Measurements from ENCODE around the gene MITF. TPM values are rescaled to one million over a fixed set of nuclear protein-coding genes. Genes with fewer than 3 reads are reported as not detected.

MITF gene
- polyA plus RNA-seq, 1 donor from 2014 or later: not detected

- H2AFZ ChIP-seq (ENCODE audit: low read depth, low read length): no peak overlapping the region
- no peaks in the 10 kb centered on the region for H3K9me2 ChIP-seq (ENCODE audit: insufficient read depth, low read length)
- H4K20me1 ChIP-seq (ENCODE audit: insufficient read depth): no peaks in the 10 kb centered on the region
- H3K9ac ChIP-seq (ENCODE audit: low read length): no peak overlapping the region
- H3K4me2 ChIP-seq (ENCODE audit: low read length): no peak overlapping the region
- H3F3A ChIP-seq (ENCODE audit: insufficient read depth, low read length, poor library complexity, severe bottlenecking): no peaks in the 10 kb centered on the region
- H3K9me3 ChIP-seq (ENCODE audit: low read length): no peaks in the 10 kb centered on the region
- no peaks in the 10 kb centered on the region for H3K36me3 ChIP-seq (ENCODE audit: insufficient read depth, low read length)
- H3K27me3 ChIP-seq (ENCODE audit: insufficient read depth, low read depth, low read length): no peaks in the 10 kb centered on the region
- TF ChIP-seq SMC3 (conservative IDR thresholded peaks at IDR 0.05; ENCODE audit: poor library complexity) (no peak), RAD21 (conservative IDR thresholded peaks at IDR 0.05) (no peak), EP300 (conservative IDR thresholded peaks at IDR 0.05; ENCODE audit: poor library complexity, severe bottlenecking) (no peak), CTCF (IDR thresholded peaks at IDR 0.05; ENCODE audit: poor library complexity, severe bottlenecking) (no peak), POLR2AphosphoS5 (IDR thresholded peaks at IDR 0.05) (no peak), REST (IDR thresholded peaks at IDR 0.05; ENCODE audit: borderline replicate concordance) (no peak), MXI1 (conservative IDR thresholded peaks at IDR 0.05; ENCODE audit: poor library complexity, severe bottlenecking) (no peak), TAF1 (IDR thresholded peaks at IDR 0.05; ENCODE audit: low read depth) (no peak), EZH2 (IDR thresholded peaks at IDR 0.05; ENCODE audit: borderline replicate concordance, insufficient read depth, low read length, poor library complexity, severe bottlenecking) (no peak)
- no peak overlapping the region for H3K4me3 ChIP-seq (ENCODE audit: low read length)
- H3K27ac ChIP-seq (ENCODE audit: low read length): no peak overlapping the region
- no peaks in the 10 kb centered on the region for H3K79me2 ChIP-seq (replicated peaks; ENCODE audit: insufficient read depth, low read length)
These were observed 161.1 kb downstream of the MITF start for GRCh38 chr3:69900331-69900730.

- no peaks in the 10 kb centered on the region for H3F3A ChIP-seq (ENCODE audit: insufficient read depth, low read length, poor library complexity, severe bottlenecking)
- no peaks in the 10 kb centered on the region for H4K20me1 ChIP-seq (ENCODE audit: insufficient read depth)
- no peaks in the 10 kb centered on the region for H3K79me2 ChIP-seq (replicated peaks; ENCODE audit: insufficient read depth, low read length)
- H2AFZ ChIP-seq (ENCODE audit: low read depth, low read length): no peak overlapping the region
- H3K9me3 ChIP-seq (ENCODE audit: low read length): no peaks in the 10 kb centered on the region
- TF ChIP-seq EZH2 (IDR thresholded peaks at IDR 0.05; ENCODE audit: borderline replicate concordance, insufficient read depth, low read length, poor library complexity, severe bottlenecking): no peak
- no peak for TF ChIP-seq EP300 (conservative IDR thresholded peaks at IDR 0.05; ENCODE audit: poor library complexity, severe bottlenecking)
- TF ChIP-seq REST (IDR thresholded peaks at IDR 0.05; ENCODE audit: borderline replicate concordance): no peak
- no peak for TF ChIP-seq MXI1 (conservative IDR thresholded peaks at IDR 0.05; ENCODE audit: poor library complexity, severe bottlenecking)
- no peak for TF ChIP-seq TAF1 (IDR thresholded peaks at IDR 0.05; ENCODE audit: low read depth)
- TF ChIP-seq POLR2AphosphoS5 (IDR thresholded peaks at IDR 0.05): no peak
- TF ChIP-seq RAD21 (conservative IDR thresholded peaks at IDR 0.05): no peak
- TF ChIP-seq SMC3 (conservative IDR thresholded peaks at IDR 0.05; ENCODE audit: poor library complexity): no peak
- TF ChIP-seq CTCF (IDR thresholded peaks at IDR 0.05; ENCODE audit: poor library complexity, severe bottlenecking): no peak
- H3K9me2 ChIP-seq (ENCODE audit: insufficient read depth, low read length): no peaks in the 10 kb centered on the region
- no peak overlapping the region for H3K27ac ChIP-seq (ENCODE audit: low read length)
- no peak overlapping the region for H3K9ac ChIP-seq (ENCODE audit: low read length)
- H3K36me3 ChIP-seq (ENCODE audit: insufficient read depth, low read length): no peaks in the 10 kb centered on the region
- H3K4me3 ChIP-seq (ENCODE audit: low read length): no peak overlapping the region
- no peaks in the 10 kb centered on the region for H3K27me3 ChIP-seq (ENCODE audit: insufficient read depth, low read depth, low read length)
- no peak overlapping the region for H3K4me2 ChIP-seq (ENCODE audit: low read length)
These were observed 162.5 kb downstream of the MITF start for GRCh38 chr3:69901802-69902201.
